ENCODE results near the gene MMP11. TPM values are rescaled to one million over a fixed set of nuclear protein-coding genes. Genes with fewer than 3 reads are reported as not detected.
A peak's percentile ranks its signal among the peaks of the same experiment; 100 is the strongest.

Gene MMP11
- total and polyA plus RNA-seq, 11 donors = 5.2 to 17.0 (median 10.4) TPM

- intact Hi-C loops (cut with DNase I) = loop anchor here (1.0 to 10.0 kb wide), 8 partner anchors 19 to 223 kb away; no protein-coding TSS in a partner anchor
- peaks cover 0 to 70% (median 43%) of the 10 kb centered on the region in 12 donors for H3K4me1 ChIP-seq
- H3K4me3 ChIP-seq = peak within 1 kb of the TSS; percentile 30 to 91 (median 66)
- peaks cover 0 to 16% (median 0%) of the 10 kb centered on the region in 9 donors for H3K36me3 ChIP-seq
- peak; percentile 88 to 92 (median 90) for DNase-seq
- H3K27me3 ChIP-seq = no peaks in the 10 kb centered on the region
- TF ChIP-seq POLR2A (IDR thresholded peaks at IDR 0.05) (peak; percentile 92 to 97), CTCF (IDR thresholded peaks at IDR 0.05) (peak; percentile 73 to 92 (median 86))
- H3K27ac ChIP-seq = peak within 1 kb of the TSS; percentile 82 to 97 (median 90)
- 1% methylated on average over 31 to 63 of the region's 63 CpGs for WGBS, 4 donors
- peak; percentile 73 to 87 (median 82) for ATAC-seq
- H3K9me3 ChIP-seq = no peaks in the 10 kb centered on the region
Measured at GRCh38 chr22:23767673-23768548, 4.7 kb upstream of the MMP11 start, which contains the start of gene CHCHD10. CHCHD10 (minus strand) TSS chr22:23767972; CDS start chr22:23767874, 98 bp downstream.

- H3K27me3 ChIP-seq = peaks cover 0 to 3% (median 0%) of the 10 kb centered on the region in 9 donors
- H3K27ac ChIP-seq = peak overlapping the region in 4 of 12 donors; percentile 90 to 95 (median 95)
- no peaks in the 10 kb centered on the region for H3K9me3 ChIP-seq
- no peak for DNase-seq
- intact Hi-C loops (cut with DNase I) = loop anchor here in 9 of 10 donors (1.0 to 10.0 kb wide), 8 partner anchors 21 to 225 kb away; no protein-coding TSS in a partner anchor
- H3K36me3 ChIP-seq = peaks cover 0 to 16% (median 0%) of the 10 kb centered on the region in 9 donors
- no peak overlapping the region for H3K4me3 ChIP-seq
- TF ChIP-seq POLR2A (IDR thresholded peaks at IDR 0.05) (no peak), CTCF (IDR thresholded peaks at IDR 0.05) (no peak)
- ATAC-seq = no peak
- peaks cover 0 to 70% (median 47%) of the 10 kb centered on the region in 12 donors for H3K4me1 ChIP-seq
- 84 to 88% (median 85%) methylated on average over 6 of the region's 6 CpGs for WGBS, 4 donors
Measured at GRCh38 chr22:23769321-23769965, 3.2 kb upstream of the MMP11 start.

GRCh38 chr22:23772315-23772648 is 367 bp upstream of the MMP11 start:
- DNase-seq = peak in 1 of 5 donors; percentile 41
- TF ChIP-seq CTCF (IDR thresholded peaks at IDR 0.05) (no peak), POLR2A (IDR thresholded peaks at IDR 0.05) (no peak)
- peaks cover 0 to 65% (median 42%) of the 10 kb centered on the region in 12 donors for H3K4me1 ChIP-seq
- H3K9me3 ChIP-seq = no peaks in the 10 kb centered on the region
- ATAC-seq = no peak
- intact Hi-C loops (cut with DNase I) = loop anchor here in 3 of 10 donors (2.0 to 10.0 kb wide), 3 partner anchors 15 to 483 kb away; partner anchors contain the start of gene SMARCB1 (in 1 of the 3)
- H3K27ac ChIP-seq = peak overlapping the region in 8 of 12 donors; percentile 44 to 78 (median 74)
- H3K36me3 ChIP-seq = no peaks in the 10 kb centered on the region
- H3K4me3 ChIP-seq = peak overlapping the region in 11 of 12 donors; percentile 41 to 71 (median 59)
- 21 to 34% (median 27%) methylated on average over 4 to 6 of the region's 6 CpGs for WGBS, 4 donors
- peaks cover 0 to 3% (median 0%) of the 10 kb centered on the region in 9 donors for H3K27me3 ChIP-seq
